HCT116 (cell line): Measurements from ENCODE around the gene RABGAP1. TPM values are rescaled to one million over a fixed set of nuclear protein-coding genes. Genes with fewer than 3 reads are reported as not detected.

Experiments
- ATAC-seq: fragments of 200-7000 bp; cut with Tn5 transposase; 2 replicates; pipeline ENCODE4 v1.9.1; 2020; ENCODE audit warnings: mild to moderate bottlenecking, moderate library complexity
- BruUV-seq: library from RNA; stranded (reverse); fragments of 400-500 nt; replicated peaks from 2 replicates; lab custom pipeline; 2021; lab: Mats Ljungman, UMichigan
- CTCF ChIA-PET: fragments of 300-600 bp; sonication (Branson Sonifier 250); formaldehyde crosslinking; loops from one replicate; lab custom pipeline; 2021; ENCODE audit warnings: antibody characterized with exemption; lab: Charles Lee
- POLR2A ChIA-PET: fragments of 300-600, 350-600 bp; sonication (Branson Sonifier 250); formaldehyde crosslinking; loops from one replicate; lab custom pipeline; 2021; ENCODE audit warnings: antibody characterized with exemption; lab: Charles Lee
- RAD21 ChIA-PET, 2 experiments: fragments of 300-600 bp; sonication (Branson Sonifier 250); formaldehyde crosslinking; loops; one replicate each; lab custom pipeline; 2023; ENCODE audit warnings: low total read pairs in 2 of 2; ENCODE audit not compliant: uncharacterized antibody in 2 of 2, unreplicated experiment in 2 of 2, low non-redundant PET in 1 of 2; lab: Charles Lee
- DNase-seq: peaks from one replicate; pipeline ENCODE4 v3.0.0-alpha.2; 2010; ENCODE audit warnings: low read depth, low spot score
- H2AFZ ChIP-seq: fragments of 200-600 bp; shearing (Covaris generic), sonication (generic); 2 replicates; pipeline ENCODE4 v1.6.1; 2017; ENCODE audit warnings: low read depth, mixed run types, mixed read lengths, antibody characterized with exemption, low read length; ENCODE audit not compliant: poor library complexity, severe bottlenecking
- H3K27ac ChIP-seq: 2 replicates; pipeline ENCODE4 v1.5.1; 2012; ENCODE audit warnings: low read depth, low read length
- H3K27me3 ChIP-seq: fragments of 200-600 bp; sonication (generic); 2 replicates; pipeline ENCODE4 v1.6.1; 2016; ENCODE audit warnings: mixed run types, low read length, mixed read lengths; ENCODE audit not compliant: insufficient read depth
- H3K36me3 ChIP-seq, 2 experiments: fragments of 200-500 bp in 1 of 2; fragments of 200-600 bp in 1 of 2; sonication (Bioruptor generic) in 1 of 2; sonication (generic) in 1 of 2; 2 replicates each; pipeline versions ENCODE4 v1.5.1 to v1.6.1; 2014 to 2016; ENCODE audit warnings: low read length in 2 of 2, inconsistent platforms in 1 of 2, mixed read lengths in 1 of 2, mixed run types in 1 of 2; ENCODE audit not compliant: insufficient read depth in 2 of 2, control insufficient read depth in 1 of 2
- H3K4me1 ChIP-seq, 2 experiments: fragments of 200-600 bp in 1 of 2; sonication (generic) in 1 of 2; 2 replicates each; pipeline versions ENCODE4 v1.5.1 to v1.6.1; 2012 to 2017; ENCODE audit warnings: low read length in 2 of 2, inconsistent platforms in 1 of 2, mild to moderate bottlenecking in 1 of 2, mixed read lengths in 1 of 2, mixed run types in 1 of 2, moderate library complexity in 1 of 2; ENCODE audit not compliant: insufficient read depth in 2 of 2, control insufficient read depth in 1 of 2
- H3K4me2 ChIP-seq: fragments of 200-600 bp; sonication (generic); 2 replicates; pipeline ENCODE4 v1.6.1; 2017; ENCODE audit warnings: mixed run types, low read length, mixed read lengths
- H3K4me3 ChIP-seq, 2 experiments: fragments of 200-600 bp in 1 of 2; sonication (generic) in 1 of 2; replicated peaks in 1 of 2; 2 replicates each; pipeline ENCODE4 v1.5.1; 2011 to 2016; ENCODE audit warnings: low read length in 2 of 2, control low read depth in 1 of 2, low read depth in 1 of 2, mild to moderate bottlenecking in 1 of 2, mixed read lengths in 1 of 2, mixed run types in 1 of 2
- H3K79me2 ChIP-seq: fragments of 200-600 bp; sonication (generic); 2 replicates; pipeline ENCODE4 v1.6.1; 2017; ENCODE audit warnings: mild to moderate bottlenecking, mixed run types, low read length, moderate library complexity, mixed read lengths; ENCODE audit not compliant: insufficient read depth
- H3K9ac ChIP-seq: fragments of 200-600 bp; sonication (generic); 2 replicates; pipeline ENCODE4 v1.6.1; 2016; ENCODE audit warnings: low read length, mixed read lengths
- H3K9me2 ChIP-seq: fragments of 200-600 bp; sonication (generic), shearing (Covaris generic); 2 replicates; pipeline ENCODE4 v1.6.1; 2017; ENCODE audit warnings: mixed run types, mild to moderate bottlenecking, moderate library complexity; ENCODE audit not compliant: insufficient read depth
- H3K9me3 ChIP-seq, 2 experiments: fragments of 200-500 bp in 1 of 2; fragments of 200-600 bp in 1 of 2; sonication (Bioruptor generic) in 1 of 2; sonication (generic) in 1 of 2; 2 replicates each; pipeline ENCODE4 v1.6.1; 2014 to 2017; ENCODE audit warnings: low read length in 2 of 2, mixed read lengths in 2 of 2, inconsistent platforms in 1 of 2, low read depth in 1 of 2, mild to moderate bottlenecking in 1 of 2, mixed run types in 1 of 2, moderate library complexity in 1 of 2; ENCODE audit not compliant: control insufficient read depth in 1 of 2, insufficient read depth in 1 of 2
- H4K20me1 ChIP-seq: fragments of 200-600 bp; sonication (generic), shearing (Covaris generic); 2 replicates; pipeline ENCODE4 v1.6.1; 2017; ENCODE audit warnings: mixed run types, mild to moderate bottlenecking, moderate library complexity; ENCODE audit not compliant: insufficient read depth
- CBX3 ChIP-seq: IDR thresholded peaks from 2 replicates; pipeline ENCODE4 v1.6.1; 2012; ENCODE audit warnings: low read depth
- CEBPB ChIP-seq: IDR thresholded peaks from 2 replicates; pipeline ENCODE4 v1.6.1; 2012; ENCODE audit warnings: low read depth
- EGR1 ChIP-seq: IDR thresholded peaks from 2 replicates; pipeline ENCODE4 v1.6.1; 2012; ENCODE audit warnings: low read depth
- ELF1 ChIP-seq: IDR thresholded peaks from 2 replicates; pipeline ENCODE4 v1.6.1; 2012; ENCODE audit warnings: low read depth, borderline replicate concordance
- JUND ChIP-seq: IDR thresholded peaks from 2 replicates; pipeline ENCODE4 v1.6.1; 2012
- POLR2A ChIP-seq: IDR thresholded peaks from 2 replicates; pipeline ENCODE4 v1.7.0; 2011; ENCODE audit warnings: borderline replicate concordance; ENCODE audit not compliant: insufficient read depth, insufficient read length; ENCODE audit errors: extremely low read depth
- POLR2AphosphoS5 ChIP-seq: IDR thresholded peaks from 2 replicates; pipeline ENCODE4 v1.6.1; 2011; ENCODE audit warnings: mild to moderate bottlenecking, low read depth, low read length, moderate library complexity
- RAD21 ChIP-seq: IDR thresholded peaks from 2 replicates; pipeline ENCODE4 v1.6.1; 2012; ENCODE audit warnings: low read depth, mild to moderate bottlenecking
- TCF7L2 ChIP-seq: IDR thresholded peaks from 2 replicates; pipeline ENCODE4 v1.7.0; 2011; ENCODE audit warnings: borderline replicate concordance, inconsistent platforms; ENCODE audit not compliant: insufficient read depth, insufficient read length; ENCODE audit errors: extremely low read depth
- YY1 ChIP-seq: IDR thresholded peaks from 2 replicates; pipeline ENCODE4 v1.6.1; 2011; ENCODE audit warnings: low read length, low read depth, moderate library complexity, mild to moderate bottlenecking; ENCODE audit not compliant: insufficient replicate concordance; ENCODE audit errors: extremely low read depth
- ZFX ChIP-seq: fragments of 450-650 bp; IDR thresholded peaks from 2 replicates; pipeline ENCODE4 v1.6.1; 2017
- ZNF274 ChIP-seq: fragments of 200-500 bp; sonication (Bioruptor generic); IDR thresholded peaks from 2 replicates; pipeline ENCODE4 v1.6.1; 2014; ENCODE audit warnings: mild to moderate bottlenecking, low read depth, low read length, inconsistent platforms
- intact Hi-C: fragments of 100-400 bp; cut with micrococcal nuclease; formaldehyde crosslinking; loops from 2 replicates; pipeline ENCODE4 v1.10.0; 2022
- total RNA-seq: library from RNA; stranded (reverse); gene quantifications from one replicate; pipeline ENCODE4 v1.2.1, GENCODE V29; 2021; ENCODE audit not compliant: unreplicated experiment
- TF ChIP-seq, protein P1 (sequence below), 3 experiments: fragments of 200-600 bp in 1 of 3; sonication (generic) in 1 of 3; IDR thresholded peaks in 2 of 3; conservative IDR thresholded peaks in 1 of 3; 2 replicates each; pipeline ENCODE4 v1.5.1; 2012 to 2017; ENCODE audit warnings: low read depth in 2 of 3, low read length in 2 of 3, antibody characterized with exemption in 1 of 3, borderline replicate concordance in 1 of 3, control low read depth in 1 of 3, mild to moderate bottlenecking in 1 of 3, mixed read lengths in 1 of 3, mixed run types in 1 of 3, moderate library complexity in 1 of 3; ENCODE audit not compliant: insufficient read depth in 1 of 3
- TF ChIP-seq, protein P2 (sequence below): IDR thresholded peaks from 2 replicates; pipeline ENCODE4 v1.6.1; 2012; ENCODE audit warnings: low read depth

Gene RABGAP1
- total RNA-seq, 1 experiment from 2014 or later, result 29.7 TPM

DNA sequence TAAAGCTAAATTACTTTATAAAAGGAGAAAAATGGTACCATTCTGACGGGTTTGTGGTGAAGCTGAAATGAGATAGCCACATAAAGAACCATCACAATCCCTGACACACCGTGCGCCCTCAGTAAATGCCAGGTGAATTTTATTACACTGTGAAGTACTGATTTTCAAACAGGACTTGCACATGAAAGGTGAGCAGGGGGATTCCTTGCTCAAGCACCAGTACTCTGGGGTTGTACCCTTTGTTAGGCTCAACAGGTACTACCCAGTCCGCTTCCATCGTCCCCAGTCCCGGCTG lies 419 bp upstream of the RABGAP1 start:
- ATAC-seq (no peak), DNase-seq (no peak)
- Histone ChIP-seq H3K36me3 (peaks cover 4 to 10% of the 10 kb centered on the region in 2 experiments; a peak in 2 of 4 replicates), H3K9me3 (no peaks in the 10 kb centered on the region), H3K4me2 (peak overlapping the region; percentile 69), H2AFZ (no peak overlapping the region), H3K4me3 (peak overlapping the region; percentile 34 to 83), H4K20me1 (no peaks in the 10 kb centered on the region), H3K79me2 (peaks cover 65% of the 10 kb centered on the region), H3K27me3 (no peaks in the 10 kb centered on the region), H3K27ac (peak overlapping the region; percentile 33), H3K4me1 (peaks cover 7 to 23% of the 10 kb centered on the region in 2 experiments; a peak in 3 of 4 replicates), H3K9ac (no peak overlapping the region), H3K9me2 (no peaks in the 10 kb centered on the region)
- RAD21 ChIA-PET, result interaction anchor here (0.6 to 1.2 kb wide), 2 partner anchors 9 to 117 kb away, joined by 3 to 4 read pairs; partner anchors contain the start of gene ZBTB26 (in 1 of the 2)
- TF ChIP-seq CBX3, result peak; percentile 98; the same call in 1 of the 2 replicates
- TF ChIP-seq JUND, result no peak
- TF ChIP-seq CEBPB, result no peak
- no TSS peak for BruUV-seq
- CTCF ChIA-PET, result interaction anchor here (1.0 to 1.1 kb wide), 2 partner anchors 9 to 27 kb away, joined by 4 to 5 read pairs; partner anchors contain the start of genes ZBTB26 and ZBTB6
- POLR2A ChIA-PET, result interaction anchor here (0.7 to 1.7 kb wide), 6 partner anchors 9 to 153 kb away, joined by 3 to 25 read pairs (median 5); partner anchors contain the start of genes RC3H2, ZBTB26 and ZBTB6
- intact Hi-C loops, result loop anchor here (2.0 kb wide), 1 partner anchor 28 kb away; the partner anchor contains the start of gene ZBTB6

DNA sequence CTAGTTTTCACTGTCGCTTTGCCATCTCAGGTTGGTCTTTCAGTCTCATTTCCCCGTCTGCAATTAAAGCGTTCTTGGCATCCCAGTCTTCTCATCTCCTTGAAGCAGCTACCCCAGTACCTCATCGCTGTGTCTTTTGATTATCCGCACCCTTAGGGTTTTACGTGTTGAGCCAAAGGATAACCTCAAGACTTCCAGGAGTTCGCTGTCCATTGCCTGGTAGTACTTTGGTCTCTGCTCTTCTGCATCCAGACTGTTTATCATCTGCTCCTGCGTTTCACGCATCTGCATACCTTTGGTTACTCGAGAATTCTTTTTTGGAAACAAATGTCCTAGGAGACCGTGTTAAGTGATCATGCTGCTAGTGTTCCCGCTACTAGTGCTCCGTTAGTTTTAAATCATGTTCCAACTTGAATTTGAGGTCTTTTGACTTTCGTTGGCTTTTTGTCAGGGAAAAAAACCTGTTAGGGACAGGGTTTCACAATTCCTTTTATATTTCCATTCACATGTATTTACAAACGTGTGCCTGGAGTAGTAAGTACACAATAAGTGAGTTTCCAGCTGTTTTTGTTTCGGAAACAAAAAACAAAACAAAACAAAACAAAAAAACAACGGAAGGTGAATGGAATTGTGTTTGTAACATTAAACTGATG lies 888 bp downstream of the RABGAP1 start:
- Histone ChIP-seq H3K4me2 (peak overlapping the region; percentile 93), H4K20me1 (no peaks in the 10 kb centered on the region), H3K27ac (peak overlapping the region; percentile 72), H3K9me3 (no peaks in the 10 kb centered on the region), H3K79me2 (peaks cover 65% of the 10 kb centered on the region), H3K36me3 (peaks cover 2 to 10% of the 10 kb centered on the region in 2 experiments; a peak in 2 of 4 replicates), H2AFZ (no peak overlapping the region), H3K9ac (peak overlapping the region; percentile 83), H3K4me3 (peak overlapping the region; percentile 83 to 85), H3K27me3 (no peaks in the 10 kb centered on the region), H3K9me2 (no peaks in the 10 kb centered on the region), H3K4me1 (peaks cover 7 to 23% of the 10 kb centered on the region in 2 experiments; a peak in 3 of 4 replicates)
- ChIA-PET CTCF (no interaction called here), RAD21 (interaction anchor here in 1 of 2 experiments (0.6 kb wide), 1 partner anchor 47 kb away, joined by 3 read pairs; no protein-coding TSS in a partner anchor), POLR2A (interaction anchor here (0.8 to 1.7 kb wide), 3 partner anchors 10 to 18 kb away, joined by 3 to 25 read pairs (median 4); partner anchors contain the start of gene ZBTB26)
- TF ChIP-seq TCF7L2 (no peak), RAD21 (no peak), ZNF274 (no peak), POLR2AphosphoS5 (no peak), ELF1 (no peak), POLR2A (no peak), EGR1 (no peak), ZFX (no peak), YY1 (no peak)
- TF ChIP-seq, protein P1, sequence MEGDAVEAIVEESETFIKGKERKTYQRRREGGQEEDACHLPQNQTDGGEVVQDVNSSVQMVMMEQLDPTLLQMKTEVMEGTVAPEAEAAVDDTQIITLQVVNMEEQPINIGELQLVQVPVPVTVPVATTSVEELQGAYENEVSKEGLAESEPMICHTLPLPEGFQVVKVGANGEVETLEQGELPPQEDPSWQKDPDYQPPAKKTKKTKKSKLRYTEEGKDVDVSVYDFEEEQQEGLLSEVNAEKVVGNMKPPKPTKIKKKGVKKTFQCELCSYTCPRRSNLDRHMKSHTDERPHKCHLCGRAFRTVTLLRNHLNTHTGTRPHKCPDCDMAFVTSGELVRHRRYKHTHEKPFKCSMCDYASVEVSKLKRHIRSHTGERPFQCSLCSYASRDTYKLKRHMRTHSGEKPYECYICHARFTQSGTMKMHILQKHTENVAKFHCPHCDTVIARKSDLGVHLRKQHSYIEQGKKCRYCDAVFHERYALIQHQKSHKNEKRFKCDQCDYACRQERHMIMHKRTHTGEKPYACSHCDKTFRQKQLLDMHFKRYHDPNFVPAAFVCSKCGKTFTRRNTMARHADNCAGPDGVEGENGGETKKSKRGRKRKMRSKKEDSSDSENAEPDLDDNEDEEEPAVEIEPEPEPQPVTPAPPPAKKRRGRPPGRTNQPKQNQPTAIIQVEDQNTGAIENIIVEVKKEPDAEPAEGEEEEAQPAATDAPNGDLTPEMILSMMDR (IDR thresholded peaks at IDR 0.05 in 2 of 3, conservative IDR thresholded peaks at IDR 0.05 in 1 of 3; ENCODE audit: borderline replicate concordance in 1 of 3, insufficient read depth in 1 of 3, low read depth in 2 of 3, low read length in 2 of 3), result no peak
- TF ChIP-seq, protein P2, sequence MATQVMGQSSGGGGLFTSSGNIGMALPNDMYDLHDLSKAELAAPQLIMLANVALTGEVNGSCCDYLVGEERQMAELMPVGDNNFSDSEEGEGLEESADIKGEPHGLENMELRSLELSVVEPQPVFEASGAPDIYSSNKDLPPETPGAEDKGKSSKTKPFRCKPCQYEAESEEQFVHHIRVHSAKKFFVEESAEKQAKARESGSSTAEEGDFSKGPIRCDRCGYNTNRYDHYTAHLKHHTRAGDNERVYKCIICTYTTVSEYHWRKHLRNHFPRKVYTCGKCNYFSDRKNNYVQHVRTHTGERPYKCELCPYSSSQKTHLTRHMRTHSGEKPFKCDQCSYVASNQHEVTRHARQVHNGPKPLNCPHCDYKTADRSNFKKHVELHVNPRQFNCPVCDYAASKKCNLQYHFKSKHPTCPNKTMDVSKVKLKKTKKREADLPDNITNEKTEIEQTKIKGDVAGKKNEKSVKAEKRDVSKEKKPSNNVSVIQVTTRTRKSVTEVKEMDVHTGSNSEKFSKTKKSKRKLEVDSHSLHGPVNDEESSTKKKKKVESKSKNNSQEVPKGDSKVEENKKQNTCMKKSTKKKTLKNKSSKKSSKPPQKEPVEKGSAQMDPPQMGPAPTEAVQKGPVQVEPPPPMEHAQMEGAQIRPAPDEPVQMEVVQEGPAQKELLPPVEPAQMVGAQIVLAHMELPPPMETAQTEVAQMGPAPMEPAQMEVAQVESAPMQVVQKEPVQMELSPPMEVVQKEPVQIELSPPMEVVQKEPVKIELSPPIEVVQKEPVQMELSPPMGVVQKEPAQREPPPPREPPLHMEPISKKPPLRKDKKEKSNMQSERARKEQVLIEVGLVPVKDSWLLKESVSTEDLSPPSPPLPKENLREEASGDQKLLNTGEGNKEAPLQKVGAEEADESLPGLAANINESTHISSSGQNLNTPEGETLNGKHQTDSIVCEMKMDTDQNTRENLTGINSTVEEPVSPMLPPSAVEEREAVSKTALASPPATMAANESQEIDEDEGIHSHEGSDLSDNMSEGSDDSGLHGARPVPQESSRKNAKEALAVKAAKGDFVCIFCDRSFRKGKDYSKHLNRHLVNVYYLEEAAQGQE, result no peak
- ATAC-seq (no peak), DNase-seq (no peak)
- TSS peak; percentile 67 for BruUV-seq
- intact Hi-C loops, result loop anchor here (2.0 kb wide), 1 partner anchor 29 kb away; the partner anchor contains the start of gene ZBTB6
